EL (cell line): ENCODE data around the gene LDB3.
A peak's percentile ranks its signal among the peaks of the same experiment; 100 is the strongest.
"Not testable (repeated sequence)": the region's sequence is repeated elsewhere in the genome, so short reads cannot be mapped to it uniquely, and the experiment has no call there.

ENCODE experiments used
- DNase-seq: peaks from one replicate; pipeline ENCODE4 v3.0.0-alpha.2; 2016

Gene LDB3, protein sequence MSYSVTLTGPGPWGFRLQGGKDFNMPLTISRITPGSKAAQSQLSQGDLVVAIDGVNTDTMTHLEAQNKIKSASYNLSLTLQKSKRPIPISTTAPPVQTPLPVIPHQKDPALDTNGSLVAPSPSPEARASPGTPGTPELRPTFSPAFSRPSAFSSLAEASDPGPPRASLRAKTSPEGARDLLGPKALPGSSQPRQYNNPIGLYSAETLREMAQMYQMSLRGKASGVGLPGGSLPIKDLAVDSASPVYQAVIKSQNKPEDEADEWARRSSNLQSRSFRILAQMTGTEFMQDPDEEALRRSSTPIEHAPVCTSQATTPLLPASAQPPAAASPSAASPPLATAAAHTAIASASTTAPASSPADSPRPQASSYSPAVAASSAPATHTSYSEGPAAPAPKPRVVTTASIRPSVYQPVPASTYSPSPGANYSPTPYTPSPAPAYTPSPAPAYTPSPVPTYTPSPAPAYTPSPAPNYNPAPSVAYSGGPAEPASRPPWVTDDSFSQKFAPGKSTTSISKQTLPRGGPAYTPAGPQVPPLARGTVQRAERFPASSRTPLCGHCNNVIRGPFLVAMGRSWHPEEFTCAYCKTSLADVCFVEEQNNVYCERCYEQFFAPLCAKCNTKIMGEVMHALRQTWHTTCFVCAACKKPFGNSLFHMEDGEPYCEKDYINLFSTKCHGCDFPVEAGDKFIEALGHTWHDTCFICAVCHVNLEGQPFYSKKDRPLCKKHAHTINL

DNA sequence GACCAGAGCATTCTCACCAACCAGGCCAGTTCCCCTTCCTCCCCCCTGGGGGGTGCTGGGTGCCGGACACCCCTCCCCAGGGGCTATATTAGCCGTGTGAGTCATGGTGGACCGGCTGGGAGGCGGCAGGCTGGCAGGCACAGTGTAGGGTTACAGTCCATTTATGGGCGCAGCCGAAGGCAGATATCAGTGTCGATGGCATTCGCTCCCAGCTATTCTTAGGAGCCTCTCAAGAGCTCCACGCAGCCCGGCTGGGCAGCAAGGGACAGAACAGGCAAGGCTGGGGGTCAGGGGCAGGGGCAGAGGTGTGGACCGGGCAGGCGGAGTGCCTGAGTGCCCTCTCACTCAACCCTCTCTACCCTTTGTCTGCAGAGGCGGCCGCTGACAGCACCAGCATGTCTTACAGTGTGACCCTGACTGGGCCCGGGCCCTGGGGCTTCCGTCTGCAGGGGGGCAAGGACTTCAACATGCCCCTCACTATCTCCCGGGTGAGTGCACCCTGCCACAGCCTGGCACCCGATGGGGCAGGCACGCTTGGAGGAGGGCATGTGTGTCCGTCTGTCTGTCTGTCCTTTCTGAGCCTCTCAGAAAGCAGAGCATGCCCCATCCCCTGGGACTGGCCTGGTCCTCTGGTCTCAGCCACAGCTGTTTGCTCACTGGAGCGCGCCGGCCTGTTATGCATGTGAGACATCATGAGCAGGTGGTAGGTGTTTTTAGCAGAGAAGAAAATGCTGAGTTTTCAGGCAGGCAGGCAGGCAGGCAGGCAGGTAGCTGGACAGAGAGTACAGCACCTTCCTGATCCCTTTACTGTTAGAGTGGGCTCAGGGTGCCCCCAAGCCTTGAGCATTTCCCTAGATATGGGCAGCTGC lies at the start of gene LDB3:
TSS of gene LDB3 (plus strand) at position 215 of the 869 bp plus-strand sequence. CDS start at position 396, 181 bp downstream.
- DNase-seq, result peak; percentile 51

- no peak for DNase-seq
Observed at GRCh38 chr10:86628311-86628710, 40.0 kb upstream of the LDB3 start.

DNA sequence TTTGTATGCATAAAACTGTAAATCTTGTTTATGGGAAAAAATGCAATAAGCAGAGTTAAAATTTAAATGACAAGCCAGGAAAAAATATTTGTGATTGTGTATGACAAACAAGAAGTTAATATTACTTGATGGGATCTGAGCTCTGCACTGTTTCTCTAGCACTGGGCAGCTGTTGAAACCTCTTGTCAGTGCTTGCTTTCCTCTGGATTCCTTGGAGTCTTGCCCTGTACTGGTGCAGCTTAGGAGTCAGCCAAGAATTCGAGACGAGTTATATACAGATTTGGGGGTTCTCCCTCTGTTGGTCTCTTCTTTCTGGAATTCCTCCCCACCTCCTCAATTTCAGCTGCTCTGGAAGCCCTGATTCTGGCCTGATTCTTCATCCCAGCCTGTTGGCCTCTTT lies 38.2 kb upstream of the LDB3 start:
- DNase-seq, result no peak

DNA sequence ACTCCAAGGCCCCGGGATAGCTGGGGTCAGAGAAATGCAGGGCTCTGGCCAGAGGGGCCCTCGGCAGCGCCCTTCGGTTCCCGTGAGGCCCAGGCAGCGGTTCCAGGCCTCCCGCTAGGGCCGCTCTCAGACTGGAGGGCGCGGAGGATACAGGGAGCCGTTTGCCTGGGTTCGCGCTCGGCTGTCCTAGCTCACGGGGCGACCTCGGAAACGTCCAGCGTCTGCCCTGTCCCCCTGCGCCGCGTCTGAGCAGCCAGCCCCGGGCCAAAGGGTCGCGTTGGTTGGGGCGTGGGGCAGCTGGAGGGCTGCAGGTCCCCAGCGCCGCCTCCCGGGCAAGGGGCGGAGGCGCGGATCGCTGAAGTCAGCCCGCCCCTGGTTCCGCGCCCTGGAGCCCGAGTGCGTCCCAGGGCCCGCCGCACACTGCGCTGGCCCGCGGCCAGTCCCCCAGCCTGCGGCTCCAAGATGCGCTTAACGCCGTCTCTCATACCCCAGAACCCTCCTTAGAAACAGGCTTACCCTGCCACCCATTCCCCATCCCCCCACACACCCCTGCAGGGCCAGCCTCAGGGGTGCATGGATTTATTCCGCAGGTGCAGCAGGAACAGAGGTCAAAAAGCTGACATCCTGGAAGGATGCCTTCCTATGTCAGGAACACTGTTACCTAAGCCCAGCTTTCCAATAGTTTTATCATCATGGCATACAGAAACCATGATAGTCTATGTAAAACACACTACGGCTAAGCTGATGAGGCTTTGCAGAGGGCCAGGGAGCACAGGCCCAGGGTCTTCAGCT lies 36.1 kb upstream of the LDB3 start:
- peak; percentile 36 for DNase-seq

- DNase-seq, result no peak
Observed at GRCh38 chr10:86632951-86633350, 35.4 kb upstream of the LDB3 start.

GRCh38 chr10:86635402-86635801 lies 32.9 kb upstream of the LDB3 start:
- peak; percentile 88 for DNase-seq

DNA sequence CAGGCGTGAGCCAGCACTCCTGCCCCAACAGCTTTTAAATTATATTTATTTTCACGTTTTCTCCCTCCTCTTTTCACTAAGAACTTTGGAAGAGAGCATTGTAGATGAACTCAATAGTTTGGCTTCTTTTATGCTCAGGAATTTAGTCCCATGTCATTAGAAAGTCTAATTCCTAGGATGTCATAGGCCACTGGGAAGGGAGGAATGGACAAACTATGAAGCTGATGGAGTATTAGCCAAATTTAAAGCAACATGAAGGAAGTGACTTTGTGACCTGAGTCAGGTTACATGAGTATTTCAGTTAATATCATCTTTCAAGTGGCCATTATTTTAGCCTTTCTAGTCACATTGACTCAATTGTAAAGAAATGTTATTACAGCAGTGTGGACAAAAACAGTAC lies 32.0 kb upstream of the LDB3 start:
- no peak for DNase-seq

- no peak for DNase-seq
Observed at GRCh38 chr10:86642021-86642420, 26.3 kb upstream of the LDB3 start.

- DNase-seq, result peak; percentile 57
Observed at GRCh38 chr10:86642499-86642898, 25.8 kb upstream of the LDB3 start.

- peak; percentile 60 for DNase-seq
Observed at GRCh38 chr10:86644152-86644793, 24.0 kb upstream of the LDB3 start.

GRCh38 chr10:86644794-86645445 lies 23.4 kb upstream of the LDB3 start:
- DNase-seq, result no peak

GRCh38 chr10:86645621-86646165 lies 22.6 kb upstream of the LDB3 start:
- not testable (repeated sequence) for DNase-seq

GRCh38 chr10:86646532-86646931 lies 21.8 kb upstream of the LDB3 start:
- DNase-seq, result no peak

GRCh38 chr10:86646933-86647332 lies 21.4 kb upstream of the LDB3 start:
- DNase-seq, result no peak

DNA sequence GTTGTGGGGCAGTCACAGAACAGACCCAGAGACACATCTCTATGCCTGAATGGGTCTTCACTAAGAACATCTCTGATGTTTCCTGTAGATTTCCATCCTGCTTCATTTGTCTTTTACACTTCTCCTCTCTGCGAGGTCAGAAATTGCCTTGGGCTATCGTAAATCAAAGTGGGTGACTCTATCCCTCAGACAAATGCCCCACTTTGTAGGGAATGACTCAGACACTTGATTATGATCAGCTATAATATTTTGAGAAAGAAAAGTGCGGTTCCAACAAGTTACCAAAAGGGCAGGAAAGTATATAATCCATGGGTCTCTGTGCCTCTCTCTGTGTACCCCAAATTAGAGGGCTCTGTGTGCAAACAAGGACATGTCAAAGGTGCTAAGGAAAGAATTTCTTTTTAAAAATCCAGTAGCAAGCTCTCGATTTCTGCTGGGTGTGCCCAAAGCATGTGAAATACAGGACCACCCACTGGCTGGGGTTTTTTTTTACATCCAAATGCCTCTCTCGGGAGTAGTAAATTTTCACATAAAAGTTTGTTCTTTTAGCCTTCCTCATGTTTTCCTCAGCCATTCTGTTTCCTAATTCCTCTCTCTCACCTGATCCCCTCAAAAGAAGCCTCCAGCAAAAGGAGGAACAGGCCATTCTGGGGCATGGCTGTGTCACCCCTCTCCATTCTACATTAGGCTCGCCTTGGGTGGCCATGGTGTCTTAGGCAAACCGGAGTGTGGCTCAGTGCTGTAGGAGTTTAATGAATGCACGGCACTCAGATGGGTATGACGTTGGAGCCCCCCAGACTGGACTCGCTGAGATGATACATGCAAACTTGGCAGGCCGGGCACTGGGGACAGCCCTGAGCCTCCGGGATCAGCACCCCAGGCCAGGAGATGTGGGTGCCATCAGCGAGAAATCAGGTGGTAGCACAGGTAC lies 20.3 kb upstream of the LDB3 start:
- DNase-seq, result peak; percentile 88

GRCh38 chr10:86648704-86649427 lies 19.4 kb upstream of the LDB3 start:
- peak; percentile 94 for DNase-seq

DNA sequence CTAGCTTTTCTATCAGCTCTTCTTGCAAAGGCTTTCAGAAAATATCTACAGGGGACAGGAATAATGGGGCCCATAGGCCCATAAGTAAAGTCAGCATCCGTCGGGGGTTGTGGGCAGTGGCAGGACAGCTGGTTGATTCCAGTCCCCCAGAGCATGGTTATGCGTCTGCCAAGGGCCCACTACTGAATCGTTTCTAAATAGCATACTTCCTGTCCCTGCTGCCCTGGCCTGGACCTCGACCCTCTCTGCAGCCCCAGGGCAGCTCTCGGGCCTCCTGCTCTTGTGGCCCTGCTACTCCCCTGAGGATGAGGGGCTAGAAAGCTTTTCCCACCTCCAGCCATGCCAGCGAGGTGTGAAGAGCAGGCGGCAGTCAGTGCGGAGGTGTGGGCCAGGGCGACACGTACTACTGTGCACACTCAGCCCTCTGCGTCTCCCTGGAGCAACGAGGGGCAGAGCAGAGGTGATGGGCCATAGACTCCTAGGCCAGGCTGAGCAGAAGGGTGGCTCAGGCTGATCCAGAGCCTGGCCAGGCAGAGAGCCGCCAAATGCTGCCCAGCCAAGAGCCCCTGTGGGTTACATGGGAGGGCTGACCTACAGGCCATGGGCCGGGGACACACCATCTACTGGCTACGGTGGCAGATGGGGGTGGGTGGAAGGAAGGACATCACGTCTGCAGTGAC lies 18.7 kb upstream of the LDB3 start:
- DNase-seq, result no peak

DNA sequence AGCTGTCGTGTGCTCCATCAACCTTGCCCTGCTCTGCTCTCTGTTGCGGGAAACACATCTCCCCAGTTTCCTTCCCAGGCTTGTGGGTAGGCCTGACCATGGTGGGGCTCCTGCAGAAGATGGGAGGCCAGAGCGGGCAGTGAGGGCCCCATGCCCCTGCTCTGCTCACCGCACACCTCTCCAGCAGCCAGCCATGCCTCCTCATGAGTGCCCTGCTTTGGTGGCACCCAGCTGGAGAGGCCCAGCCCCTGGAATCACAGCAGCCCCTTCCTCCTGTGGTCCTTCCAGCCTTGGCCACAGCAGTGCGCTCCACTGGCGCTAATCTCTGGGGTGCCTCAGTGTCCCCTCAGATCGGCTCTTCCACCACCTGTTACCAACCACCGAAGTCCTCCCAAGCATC lies 18.2 kb upstream of the LDB3 start:
- no peak for DNase-seq
